Measurements from ENCODE around the gene C4A.

GRCh38 chr6:32047539-32047854 is 65.6 kb downstream of the C4A start:
- TF ChIP-seq USF2 (IDR thresholded peaks at IDR 0.05; ENCODE audit: low read depth, low read length) (no peak), CTCF (conservative IDR thresholded peaks at IDR 0.05; ENCODE audit: low read depth, low read length) (no peak)
